GM12878 (cell line): Measurements from ENCODE around the gene CYYR1. TPM values are rescaled to one million over a fixed set of nuclear protein-coding genes. Genes with fewer than 3 reads are reported as not detected.

Experiments
- ATAC-seq: fragments of 200-7000 bp; cut with Tn5 transposase; 3 replicates; pipeline ENCODE4 v1.9.1; 2020; ENCODE audit warnings: mild to moderate bottlenecking, moderate library complexity
- BruUV-seq: library from RNA; stranded (reverse); fragments of 400-500 nt; replicated peaks from 2 replicates; lab custom pipeline; 2021; lab: Mats Ljungman, UMichigan
- CTCF ChIA-PET: fragments of 300-600 bp; sonication (Branson Sonifier 250); formaldehyde crosslinking; extraction: SDS; loops from one replicate; lab custom pipeline; 2021; ENCODE audit warnings: inconsistent platforms; lab: Yijun Ruan, JAX
- POLR2A ChIA-PET: fragments of 350-600 bp; formaldehyde crosslinking; extraction: SDS; loops from one replicate; lab custom pipeline; 2021; ENCODE audit warnings: inconsistent platforms; lab: Charles Lee
- RAD21 ChIA-PET: fragments of 300-600 bp; sonication (Branson Sonifier 250); formaldehyde crosslinking; loops from one replicate; lab custom pipeline; 2023; ENCODE audit warnings: antibody characterized with exemption; ENCODE audit not compliant: unreplicated experiment; lab: Charles Lee
- SMC1A ChIA-PET: fragments of 300-600 bp; sonication (Branson Sonifier 250); formaldehyde crosslinking; loops from one replicate; lab custom pipeline; 2023; ENCODE audit not compliant: unreplicated experiment, uncharacterized antibody; lab: Charles Lee
- DNase-seq: peaks from one replicate; pipeline ENCODE4 v3.0.0-alpha.2; 2011; ENCODE audit warnings: low read depth, low spot score
- FAIRE-seq: peaks from 3 replicates; lab custom pipeline; 2011; peaks lifted over from hg19 to GRCh38; lab: Jason Lieb, UNC
- H2AFZ ChIP-seq: 2 replicates; pipeline ENCODE4 v1.6.0; 2011; ENCODE audit warnings: low read depth, low read length, control low read depth; ENCODE audit not compliant: control insufficient read depth
- H3K27ac ChIP-seq: 2 replicates; pipeline ENCODE4 v1.5.1; 2011; ENCODE audit warnings: control low read depth; ENCODE audit not compliant: control insufficient read depth, insufficient read depth
- H3K27me3 ChIP-seq, 2 experiments: replicated peaks in 1 of 2; 2 replicates each; pipeline versions ENCODE4 v1.6.0 to v1.6.1; 2011; ENCODE audit warnings: low read length in 1 of 2; ENCODE audit not compliant: control insufficient read depth in 2 of 2, insufficient read depth in 2 of 2
- H3K36me3 ChIP-seq, 2 experiments: 2 replicates each; pipeline ENCODE4 v1.5.1; 2011; ENCODE audit warnings: low read length in 1 of 2; ENCODE audit not compliant: control insufficient read depth in 2 of 2, insufficient read depth in 2 of 2
- H3K4me1 ChIP-seq: 2 replicates; pipeline ENCODE4 v1.6.1; 2011; ENCODE audit warnings: mild to moderate bottlenecking, low read length, moderate library complexity, mixed read lengths; ENCODE audit not compliant: control insufficient read depth, insufficient read depth
- H3K4me2 ChIP-seq: 2 replicates; pipeline ENCODE4 v1.6.0; 2011; ENCODE audit warnings: control low read depth; ENCODE audit not compliant: control insufficient read depth, insufficient read depth
- H3K4me3 ChIP-seq: fragments of 200-600 bp; sonication (generic); 2 replicates; pipeline ENCODE4 v1.5.1; 2016
- H3K79me2 ChIP-seq: 2 replicates; pipeline ENCODE4 v1.6.0; 2011; ENCODE audit warnings: low read length; ENCODE audit not compliant: control insufficient read depth, insufficient read depth
- H3K9ac ChIP-seq: 2 replicates; pipeline ENCODE4 v1.8.0; 2011; ENCODE audit warnings: low read length, control low read depth, mixed read lengths; ENCODE audit not compliant: control insufficient read depth, insufficient read depth
- H3K9me3 ChIP-seq: replicated peaks from 3 replicates; pipeline ENCODE4 v1.5.1; 2011; ENCODE audit warnings: mild to moderate bottlenecking, low read length; ENCODE audit not compliant: control insufficient read depth, insufficient read depth
- H4K20me1 ChIP-seq: 2 replicates; pipeline ENCODE4 v1.6.0; 2011; ENCODE audit not compliant: control insufficient read depth, insufficient read depth
- MYC ChIP-seq: IDR thresholded peaks from 2 replicates; pipeline ENCODE4 v1.6.1; 2011; ENCODE audit warnings: mild to moderate bottlenecking, low read length, moderate library complexity, inconsistent platforms; ENCODE audit not compliant: insufficient read depth, insufficient replicate concordance, insufficient read length, severe bottlenecking
- NKRF ChIP-seq: fragments of 450-650 bp; conservative IDR thresholded peaks from 2 replicates; pipeline ENCODE4 v1.6.1; 2017; ENCODE audit warnings: mild to moderate bottlenecking, moderate library complexity
- PBX3 ChIP-seq: IDR thresholded peaks from 2 replicates; pipeline ENCODE4 v1.6.1; 2011; ENCODE audit warnings: mild to moderate bottlenecking, low read depth, low read length, moderate library complexity; ENCODE audit not compliant: insufficient replicate concordance
- WGBS: methylation state at CpG from one replicate; pipeline ENCODE4 v1.1.6; 2016; ENCODE audit warnings: low lambda C conversion rate; ENCODE audit not compliant: insufficient replicate concordance, insufficient coverage; ENCODE audit errors: missing lambda C conversion rate; 5-methylcytosine and 5-hydroxymethylcytosine counted together
- in situ Hi-C: fragments of 300-500 bp; cut with MboI; formaldehyde crosslinking; loops from 9 replicates; pipeline ENCODE4 v1.14.3; 2018; ENCODE audit warnings: mixed read lengths
- intact Hi-C: fragments of 100-400 bp; cut with micrococcal nuclease; formaldehyde crosslinking; loops from one replicate; pipeline ENCODE4 v1.14.2; 2022; ENCODE audit not compliant: unreplicated experiment
- polyA plus RNA-seq, 11 experiments: library from polyadenylated mRNA; depleted of rRNA in 4 of 11; unstranded in 6 of 11; stranded (reverse) in 5 of 11; fragments of >200 nt; fragmentation: Nextera tagmentation in 4 of 11; fragmentation: Illumina TruSeq in 1 of 11; extraction: Ambion mirVana in 4 of 11; extraction: Trizol in 1 of 11; gene quantifications; 1 replicate in 1 of 11; 2 replicates in 10 of 11; pipeline versions ENCODE4 v1.2.1 to v1.2.3, GENCODE V29; 2011 to 2016; ENCODE audit warnings: inconsistent platforms in 2 of 11, missing spikeins in 2 of 11, low read depth in 1 of 11
- total RNA-seq, 4 experiments: library from RNA; depleted of rRNA in 3 of 4; stranded (reverse); fragments of >200 nt in 3 of 4; fragmentation: Illumina TruSeq in 1 of 4; extraction: Trizol in 1 of 4; gene quantifications; 2 replicates each; pipeline versions ENCODE4 v1.2.1 to v1.2.3, GENCODE V29; 2013 to 2021

The CYYR1 gene
- total and polyA plus RNA-seq, 10 of the 15 experiments (the other 5 are each of a cell fraction or from before 2014, with no cell fraction given): 0.11 to 0.13 TPM; not detected in 8

- TF ChIP-seq NKRF (no peak), PBX3 (no peak)
Observed at GRCh38 chr21:26583769-26584168, 10.7 kb upstream of the CYYR1 start (continued).

- Histone ChIP-seq H3K27ac (no peak overlapping the region), H3K4me3 (no peak overlapping the region), H3K36me3 (no peaks in the 10 kb centered on the region), H3K27me3 (no peaks in the 10 kb centered on the region), H3K9ac (no peak overlapping the region), H3K4me1 (no peaks in the 10 kb centered on the region), H2AFZ (no peak overlapping the region), H3K79me2 (no peaks in the 10 kb centered on the region), H3K4me2 (no peak overlapping the region), H3K9me3 (no peaks in the 10 kb centered on the region), H4K20me1 (no peaks in the 10 kb centered on the region)
- CTCF ChIA-PET: no interaction called here
- RAD21 ChIA-PET: no interaction called here
- no peak for DNase-seq
- SMC1A ChIA-PET: no interaction called here
- no peak for ATAC-seq
- POLR2A ChIA-PET: no interaction called here
- TF ChIP-seq MYC: no peak
- no peak for FAIRE-seq
- no TSS peak for BruUV-seq
- intact Hi-C loops (no loop called here), in situ Hi-C loops (no loop called here)
- WGBS: 48% methylated on average over 1 of the region's 1 CpG
Observed at GRCh38 chr21:26581818-26582217, 8.7 kb upstream of the CYYR1 start.
